Measurements from ENCODE around the gene MKI67.
A peak's percentile ranks its signal among the peaks of the same experiment; 100 is the strongest.

Gene MKI67

DNA sequence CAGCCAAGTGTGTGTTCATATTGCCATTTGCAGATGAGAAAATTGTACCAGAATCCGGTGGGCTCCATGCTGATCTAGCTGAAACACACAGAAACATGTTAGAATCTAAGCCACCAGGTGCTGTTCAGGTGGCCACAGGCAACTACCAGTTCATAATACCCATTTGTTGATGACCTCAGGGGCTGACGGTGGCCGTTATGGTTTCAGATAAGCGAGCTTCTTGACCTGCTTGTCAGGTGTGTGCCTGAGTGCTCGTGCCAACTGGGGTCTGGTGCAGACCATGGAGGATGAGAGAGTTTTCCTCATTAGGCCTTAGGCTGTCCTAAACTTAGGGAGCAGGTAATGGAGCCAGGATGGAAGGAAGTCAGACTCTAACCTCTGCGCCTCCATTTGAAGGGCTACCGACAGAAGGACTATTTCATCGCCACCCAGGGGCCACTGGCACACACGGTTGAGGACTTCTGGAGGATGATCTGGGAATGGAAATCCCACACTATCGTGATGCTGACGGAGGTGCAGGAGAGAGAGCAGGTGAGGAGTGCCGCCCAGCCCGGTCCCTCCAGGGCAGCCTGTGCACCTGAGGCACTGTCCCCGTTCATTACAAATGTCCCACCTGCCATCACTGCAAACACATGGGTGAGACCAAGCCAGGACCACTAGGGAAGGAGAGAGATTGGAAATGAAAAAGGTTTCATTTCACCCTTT is 53.1 kb downstream of the MKI67 start:
- TF ChIP-seq, protein P1, sequence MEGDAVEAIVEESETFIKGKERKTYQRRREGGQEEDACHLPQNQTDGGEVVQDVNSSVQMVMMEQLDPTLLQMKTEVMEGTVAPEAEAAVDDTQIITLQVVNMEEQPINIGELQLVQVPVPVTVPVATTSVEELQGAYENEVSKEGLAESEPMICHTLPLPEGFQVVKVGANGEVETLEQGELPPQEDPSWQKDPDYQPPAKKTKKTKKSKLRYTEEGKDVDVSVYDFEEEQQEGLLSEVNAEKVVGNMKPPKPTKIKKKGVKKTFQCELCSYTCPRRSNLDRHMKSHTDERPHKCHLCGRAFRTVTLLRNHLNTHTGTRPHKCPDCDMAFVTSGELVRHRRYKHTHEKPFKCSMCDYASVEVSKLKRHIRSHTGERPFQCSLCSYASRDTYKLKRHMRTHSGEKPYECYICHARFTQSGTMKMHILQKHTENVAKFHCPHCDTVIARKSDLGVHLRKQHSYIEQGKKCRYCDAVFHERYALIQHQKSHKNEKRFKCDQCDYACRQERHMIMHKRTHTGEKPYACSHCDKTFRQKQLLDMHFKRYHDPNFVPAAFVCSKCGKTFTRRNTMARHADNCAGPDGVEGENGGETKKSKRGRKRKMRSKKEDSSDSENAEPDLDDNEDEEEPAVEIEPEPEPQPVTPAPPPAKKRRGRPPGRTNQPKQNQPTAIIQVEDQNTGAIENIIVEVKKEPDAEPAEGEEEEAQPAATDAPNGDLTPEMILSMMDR (IDR thresholded peaks at IDR 0.05; ENCODE audit: low read depth, low read length): no peak
- no peak for DNase-seq (ENCODE audit: low read depth in 2 of 2)

DNA sequence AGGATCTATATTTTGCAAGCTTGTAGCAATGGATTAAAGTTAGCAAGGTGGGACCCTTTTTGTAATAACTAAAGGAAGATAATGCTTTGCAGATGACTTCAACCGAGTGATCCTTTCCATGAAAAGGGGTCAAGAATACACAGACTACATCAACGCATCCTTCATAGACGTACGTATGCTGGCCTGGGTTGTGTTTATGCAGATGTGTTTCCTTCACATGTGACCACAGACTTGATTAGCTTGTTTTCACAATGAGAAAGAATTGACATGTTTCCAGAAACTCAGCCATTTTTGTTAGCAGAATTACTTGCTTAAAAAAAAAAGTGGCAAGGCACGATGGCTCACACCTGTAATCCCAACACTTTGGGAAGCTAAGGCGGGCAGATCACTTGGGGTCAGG is 54.2 kb downstream of the MKI67 start:
- no peak for DNase-seq (ENCODE audit: low read depth in 2 of 2)
- no peak overlapping the region for H3K4me3 ChIP-seq (replicated peaks in 1 of 2; ENCODE audit: low read depth in 2 of 2, low read length in 2 of 2)
- TF ChIP-seq, protein P1 (IDR thresholded peaks at IDR 0.05; ENCODE audit: low read depth, low read length): no peak

More for the DNA sequence above, 53.1 kb downstream of the MKI67 start:
- H3K4me3 ChIP-seq (replicated peaks in 1 of 2; ENCODE audit: low read depth in 2 of 2, low read length in 2 of 2): no peak overlapping the region

DNA sequence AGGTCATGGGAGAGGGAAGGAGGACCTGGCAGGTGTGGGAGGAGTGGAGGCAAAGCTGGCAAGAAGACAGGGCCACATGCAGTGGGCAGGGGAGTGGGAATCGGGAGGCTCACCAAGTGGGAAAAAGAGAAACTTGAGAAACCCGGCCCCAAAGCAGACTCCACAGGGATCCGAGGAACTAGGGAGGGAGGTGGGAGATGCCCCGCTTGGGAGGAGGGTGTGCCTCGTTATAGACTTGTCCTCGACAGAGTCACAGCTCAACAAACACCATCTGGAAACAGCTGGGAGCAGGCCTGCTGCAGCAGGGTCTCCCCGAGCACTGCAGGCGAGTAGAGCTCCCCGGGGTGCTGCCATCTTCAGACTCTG is 54.8 kb downstream of the MKI67 start:
- no peak for DNase-seq (ENCODE audit: low read depth in 2 of 2)
- H3K4me3 ChIP-seq (replicated peaks in 1 of 2; ENCODE audit: low read depth in 2 of 2, low read length in 2 of 2): no peak overlapping the region
- TF ChIP-seq, protein P1 (IDR thresholded peaks at IDR 0.05; ENCODE audit: low read depth, low read length): no peak

DNA sequence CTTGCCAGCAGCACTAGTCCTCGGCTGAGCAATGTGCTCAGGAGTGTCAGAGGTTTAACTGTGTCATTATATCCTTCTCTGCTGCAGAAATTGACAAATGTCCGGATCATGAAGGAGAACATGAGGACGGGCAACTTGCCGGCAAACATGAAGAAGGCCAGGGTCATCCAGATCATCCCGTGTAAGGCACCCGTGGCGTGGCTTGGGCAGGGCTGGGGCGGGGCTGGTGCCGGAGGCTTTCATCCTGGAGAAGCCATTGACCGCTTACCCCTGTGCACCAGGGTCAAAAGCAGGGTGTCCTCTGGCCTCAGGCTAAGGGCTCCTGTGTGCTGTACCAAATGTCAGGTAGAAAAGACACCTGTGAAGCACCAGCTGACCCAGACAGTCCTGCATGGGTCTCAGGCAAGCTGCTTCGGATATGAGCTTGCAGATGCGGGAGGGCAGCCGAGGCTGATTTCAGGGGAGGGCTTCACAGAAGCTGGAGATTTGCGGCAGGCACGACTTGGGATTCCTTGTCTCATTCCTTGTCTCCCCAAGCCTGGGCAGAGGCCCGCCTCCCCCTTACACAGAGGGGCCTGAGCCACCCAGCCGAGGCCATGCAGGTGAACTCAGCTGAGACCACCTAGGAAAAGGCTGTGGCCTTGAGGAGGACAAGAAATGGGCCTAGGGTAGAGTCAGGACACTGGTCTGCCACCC is 55.4 kb downstream of the MKI67 start:
- no peak for DNase-seq (ENCODE audit: low read depth in 2 of 2)
- no peak overlapping the region for H3K4me3 ChIP-seq (replicated peaks in 1 of 2; ENCODE audit: low read depth in 2 of 2, low read length in 2 of 2)
- TF ChIP-seq, protein P1 (IDR thresholded peaks at IDR 0.05; ENCODE audit: low read depth, low read length): no peak

DNA sequence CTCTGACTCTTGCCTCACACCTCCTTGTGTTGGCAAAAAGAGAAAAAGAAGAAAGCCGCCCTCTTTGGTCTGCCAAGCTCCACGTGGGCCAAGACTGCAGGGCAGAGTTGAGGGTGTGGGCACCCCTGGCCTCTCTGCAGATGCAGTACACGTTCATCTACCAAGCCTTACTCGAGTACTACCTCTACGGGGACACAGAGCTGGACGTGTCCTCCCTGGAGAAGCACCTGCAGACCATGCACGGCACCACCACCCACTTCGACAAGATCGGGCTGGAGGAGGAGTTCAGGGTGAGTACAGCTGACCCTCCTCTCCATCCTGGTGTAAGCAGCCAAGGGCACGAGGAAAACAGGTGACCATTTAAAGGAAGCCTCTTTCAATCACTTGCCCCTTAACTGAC is 56.1 kb downstream of the MKI67 start:
- TF ChIP-seq, protein P1 (IDR thresholded peaks at IDR 0.05; ENCODE audit: low read depth, low read length): no peak
- no peak for DNase-seq (ENCODE audit: low read depth in 2 of 2)
- H3K4me3 ChIP-seq (replicated peaks in 1 of 2; ENCODE audit: low read depth in 2 of 2, low read length in 2 of 2): no peak overlapping the region

DNA sequence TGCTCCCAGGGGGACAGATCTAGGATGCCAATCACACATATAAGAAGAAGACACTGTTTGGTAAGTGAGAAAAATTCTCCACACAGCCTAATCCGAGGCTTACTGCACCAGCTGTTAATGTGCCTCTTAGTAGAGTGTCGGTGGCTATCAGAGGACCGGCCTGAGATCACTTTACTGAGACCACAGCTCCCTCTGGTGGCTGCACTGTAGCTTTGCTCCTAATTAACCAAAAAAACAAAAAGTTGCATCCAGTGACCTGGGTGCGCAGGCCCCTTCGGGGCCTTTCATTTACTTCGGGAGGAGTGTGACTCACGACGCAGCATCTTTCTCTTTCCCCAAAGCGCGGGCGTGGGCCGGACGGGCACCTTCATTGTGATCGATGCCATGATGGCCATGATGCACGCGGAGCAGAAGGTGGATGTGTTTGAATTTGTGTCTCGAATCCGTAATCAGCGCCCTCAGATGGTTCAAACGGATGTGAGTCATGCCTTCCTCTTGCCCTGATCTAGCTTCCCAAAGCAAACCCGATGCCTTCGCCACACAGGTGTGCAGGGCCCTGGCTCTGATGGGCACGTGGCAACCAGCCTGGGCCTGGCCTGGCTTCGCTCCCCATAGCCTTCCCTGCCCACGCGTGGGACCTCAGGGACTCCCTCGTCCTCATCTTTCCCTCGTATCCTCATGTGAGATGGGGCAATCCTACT is 56.7 kb downstream of the MKI67 start:
- TF ChIP-seq, protein P1 (IDR thresholded peaks at IDR 0.05; ENCODE audit: low read depth, low read length): peak; percentile 67
- H3K4me3 ChIP-seq (replicated peaks in 1 of 2; ENCODE audit: low read depth in 2 of 2, low read length in 2 of 2): no peak overlapping the region
- peak; percentile 82 to 89 for DNase-seq (ENCODE audit: low read depth in 2 of 2)

All from cardiac fibroblast (primary cell).